22Rv1 (cell line): ENCODE results near the gene NRG3.

Source experiments
- CTCF ChIP-seq: fragments of 450-650 bp; IDR thresholded peaks from 2 replicates; pipeline ENCODE4 v1.5.1; 2017; ENCODE audit warnings: mild to moderate bottlenecking
- ZFX ChIP-seq: fragments of 450-650 bp; IDR thresholded peaks from 2 replicates; pipeline ENCODE4 v1.6.1; 2017; ENCODE audit warnings: antibody characterized with exemption, borderline replicate concordance

GRCh38 chr10:82128527-82128926 is 253.5 kb downstream of the NRG3 start:
- no peak for TF ChIP-seq CTCF
- TF ChIP-seq ZFX: no peak
